GM20431 (cell line): Measurements from ENCODE around the gene ARGLU1.

Experiments used
- in situ Hi-C: fragments of 300-500 bp; cut with MseI, MboI; formaldehyde crosslinking; loops from one replicate; pipeline ENCODE4 v1.15.0; 2020; ENCODE audit warnings: low sequenced_read_pairs; ENCODE audit not compliant: unreplicated experiment

Gene ARGLU1

GRCh38 chr13:106588367-106588766, 20.4 kb upstream of the ARGLU1 start:
- in situ Hi-C loops = no loop called here

- in situ Hi-C loops = no loop called here
Observed at GRCh38 chr13:106587787-106588186, 19.9 kb upstream of the ARGLU1 start.

- in situ Hi-C loops = no loop called here
Observed at GRCh38 chr13:106586648-106587166, 18.8 kb upstream of the ARGLU1 start.

DNA sequence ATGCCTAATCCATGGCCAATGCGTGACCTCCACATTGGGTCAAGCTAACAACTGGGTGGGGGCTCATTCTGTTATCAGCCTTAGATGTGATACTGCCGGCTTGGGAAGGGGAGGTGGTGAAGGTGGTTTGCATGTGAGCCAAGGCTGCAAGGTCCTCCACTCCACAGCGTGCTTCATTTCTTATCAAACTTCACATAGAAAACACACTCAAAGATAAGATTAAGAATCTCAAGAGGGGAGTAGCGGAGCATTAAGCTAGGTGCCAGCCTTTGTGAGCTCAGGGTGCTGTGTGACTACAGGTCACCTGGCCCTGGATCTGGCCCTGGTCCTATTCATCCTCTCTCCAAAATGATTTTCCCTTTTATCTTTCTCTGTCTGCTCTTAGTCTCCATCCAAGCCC, 13.3 kb upstream of the ARGLU1 start:
- in situ Hi-C loops = no loop called here

GRCh38 chr13:106575896-106576295, 8.0 kb upstream of the ARGLU1 start:
- in situ Hi-C loops = no loop called here

DNA sequence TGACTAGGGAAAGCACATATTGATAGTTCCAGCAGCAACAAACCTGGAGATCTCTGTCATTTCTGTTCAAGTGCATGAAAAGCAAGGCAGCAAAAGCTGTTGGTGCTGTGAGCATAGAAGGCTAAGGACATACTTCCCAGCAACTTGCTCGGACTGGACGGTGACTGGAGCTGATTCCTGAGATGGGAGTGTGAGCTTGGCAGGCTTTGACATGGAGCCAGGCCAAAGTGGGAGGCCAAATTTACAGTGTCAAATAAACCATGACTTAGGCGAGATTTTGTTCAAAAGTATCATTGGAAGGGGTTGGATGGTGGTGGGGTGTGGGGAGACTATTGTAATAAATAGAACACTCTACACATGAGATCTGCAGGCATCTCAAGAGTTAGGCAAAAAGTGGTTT, 5.9 kb upstream of the ARGLU1 start:
- in situ Hi-C loops = no loop called here

DNA sequence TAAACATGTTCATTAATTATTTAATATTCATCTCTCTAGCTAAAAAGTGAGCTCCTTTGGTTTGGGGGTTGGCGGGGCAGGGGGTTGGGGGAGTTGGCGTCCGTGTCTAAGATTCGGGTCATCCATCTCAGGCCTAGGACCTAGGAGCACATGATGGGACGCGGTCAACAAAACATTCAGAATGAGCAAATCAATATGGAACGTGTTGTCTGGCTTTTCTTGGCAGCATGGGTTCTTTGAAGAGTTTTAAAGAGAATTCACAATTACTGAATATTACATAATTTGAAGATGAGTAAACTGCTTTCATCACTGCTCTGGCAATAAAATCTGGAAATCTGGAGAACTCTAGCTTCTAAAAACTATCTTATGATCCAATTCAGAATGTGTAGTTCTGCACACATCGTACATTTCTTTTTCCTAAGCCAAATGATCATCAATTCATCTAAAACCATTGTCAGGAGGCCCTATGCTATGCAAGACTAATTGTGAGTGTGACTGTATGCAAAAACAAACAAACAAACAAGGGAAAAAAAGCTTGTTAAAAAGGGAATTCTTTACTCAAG, 5.4 kb upstream of the ARGLU1 start:
- in situ Hi-C loops = no loop called here

DNA sequence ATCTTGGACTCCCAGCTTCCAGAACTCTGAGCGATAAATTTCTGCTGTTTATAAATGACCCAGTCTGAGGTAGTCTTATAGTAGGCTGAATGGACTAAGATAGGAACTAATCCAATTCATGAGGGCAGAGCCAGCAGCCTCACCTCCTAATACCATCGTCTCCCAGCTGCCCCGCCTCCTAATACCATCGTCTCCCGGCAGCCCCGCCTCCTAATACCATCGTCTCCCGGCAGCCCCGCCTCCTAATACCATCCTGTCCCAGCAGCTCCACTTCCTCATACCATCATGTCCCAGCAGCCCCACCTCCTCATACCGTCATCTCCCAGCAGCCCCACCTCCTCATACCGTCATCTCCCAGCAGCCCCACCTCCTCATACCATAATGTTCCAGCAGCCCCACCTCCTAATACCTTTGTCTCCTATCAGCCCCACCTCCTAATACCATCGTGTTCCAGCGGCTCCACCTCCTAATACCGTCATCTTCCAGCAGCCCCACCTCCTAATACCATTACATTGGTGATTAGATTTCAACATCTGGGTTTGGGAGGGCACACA, 2.4 kb upstream of the ARGLU1 start:
- in situ Hi-C loops = no loop called here

DNA sequence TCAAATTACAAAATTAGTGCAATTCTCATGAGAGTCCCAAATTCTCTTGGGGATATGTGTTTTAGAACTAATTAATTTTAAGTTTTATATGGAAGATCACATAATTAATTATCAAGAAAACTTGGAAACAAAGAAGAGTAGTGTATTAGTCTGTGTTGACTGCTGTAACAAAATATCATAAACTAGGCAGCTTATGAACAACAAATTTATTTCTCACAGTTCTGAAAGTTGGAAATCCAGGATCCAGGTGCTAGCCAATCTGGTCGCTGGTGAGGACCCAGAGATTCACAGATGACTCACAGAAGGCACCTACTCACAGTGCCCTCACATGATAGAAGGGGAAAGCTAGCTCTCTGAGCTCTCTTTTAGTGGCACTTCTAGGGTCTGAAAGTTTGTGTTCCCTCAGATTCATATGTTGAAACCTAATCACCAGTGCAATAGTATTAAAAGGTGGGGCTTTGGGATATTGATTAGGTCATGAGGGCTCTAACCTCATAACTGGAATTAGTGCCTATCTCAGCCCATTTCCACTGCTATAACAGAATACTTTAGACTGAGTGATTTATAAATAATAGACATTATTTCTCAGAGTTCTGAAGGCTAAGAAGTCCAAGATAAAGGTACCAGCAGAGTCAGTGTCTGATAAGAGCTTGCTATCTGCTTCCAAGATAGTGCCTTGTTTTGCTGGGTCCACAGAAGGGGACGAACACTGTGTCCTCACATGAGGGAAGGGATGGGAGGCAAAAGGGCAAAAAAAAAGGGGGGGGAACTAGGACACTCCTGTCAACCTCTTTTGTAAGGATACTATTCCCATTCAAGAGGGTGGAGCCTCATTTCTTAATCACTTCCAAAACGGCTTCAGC, 1.5 kb upstream of the ARGLU1 start:
- in situ Hi-C loops = no loop called here

DNA sequence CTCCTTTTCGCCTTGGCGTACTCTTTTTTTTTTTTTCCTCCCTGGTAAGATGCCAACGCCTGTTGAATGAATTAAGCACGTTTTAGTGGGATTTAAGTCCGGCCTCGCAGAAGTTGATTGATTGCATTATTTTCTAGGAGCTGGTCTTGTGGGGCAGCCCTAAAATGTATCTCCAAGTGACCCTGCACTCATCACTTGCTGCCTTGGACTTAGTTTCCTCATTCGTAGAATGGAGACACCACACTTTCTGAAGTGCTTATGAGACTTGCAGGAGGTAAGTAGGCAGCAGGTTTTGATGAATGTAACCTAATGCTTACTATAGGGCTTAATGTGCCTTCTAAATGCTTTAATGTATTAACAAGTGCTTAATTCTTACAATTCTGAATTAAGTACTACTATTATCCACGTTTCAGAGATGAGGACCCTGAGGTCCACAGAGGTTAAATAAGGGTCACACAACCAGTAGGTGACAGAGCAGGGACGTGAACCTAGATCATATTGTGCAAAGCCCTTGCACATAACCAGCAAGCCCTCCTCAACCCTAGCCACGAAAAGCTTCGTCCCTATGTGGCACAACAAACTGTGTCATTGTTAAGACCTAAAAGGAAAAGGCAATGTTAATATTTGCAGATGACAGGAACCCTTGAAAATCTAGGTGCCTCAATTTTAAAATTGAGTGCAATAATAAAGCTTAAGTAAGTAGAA, 514 bp upstream of the ARGLU1 start:
- in situ Hi-C loops = no loop called here

DNA sequence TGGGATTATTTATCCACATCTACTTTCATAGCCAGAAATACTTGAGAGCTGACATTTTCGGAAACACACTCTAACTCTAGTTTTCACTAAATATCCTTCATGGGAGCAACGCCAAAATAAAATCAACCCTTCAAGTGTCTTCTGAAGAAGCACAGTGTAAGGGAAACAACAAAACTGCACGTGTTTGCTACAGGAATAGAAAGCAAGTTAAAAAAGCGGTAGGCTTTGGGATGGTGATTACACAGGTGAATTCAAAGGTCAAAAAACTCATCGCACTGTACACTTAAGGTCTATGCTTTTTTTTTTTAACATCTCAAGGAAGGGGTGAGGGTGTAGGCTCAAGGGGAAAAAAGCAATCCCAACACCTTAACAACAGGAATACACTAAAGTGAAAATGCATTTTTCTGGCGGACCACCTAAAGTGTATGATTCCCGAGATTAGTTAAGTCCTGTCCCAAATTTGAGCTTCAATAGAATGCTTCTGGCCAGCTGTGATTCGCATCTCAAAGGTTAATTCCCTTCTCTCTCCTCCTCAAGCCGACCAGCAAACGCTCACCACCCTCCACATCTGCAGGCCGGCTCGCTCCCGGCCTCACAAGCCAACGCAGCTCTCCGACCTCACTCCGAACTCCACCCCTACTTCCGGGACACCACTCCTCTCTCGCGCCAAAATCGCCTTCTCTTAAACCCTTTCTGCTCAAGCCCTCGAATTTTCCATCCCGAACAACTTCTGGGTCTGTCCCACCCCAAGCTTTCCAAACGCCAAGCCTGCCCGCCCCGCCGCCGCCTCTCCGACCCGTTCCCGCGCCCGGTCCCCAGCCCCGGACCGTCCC, 1.1 kb downstream of the ARGLU1 start:
- in situ Hi-C loops = no loop called here

GRCh38 chr13:106565127-106565775, 2.7 kb downstream of the ARGLU1 start:
- in situ Hi-C loops = no loop called here

- in situ Hi-C loops = no loop called here
Observed at GRCh38 chr13:106562301-106562700, 5.6 kb downstream of the ARGLU1 start.

DNA sequence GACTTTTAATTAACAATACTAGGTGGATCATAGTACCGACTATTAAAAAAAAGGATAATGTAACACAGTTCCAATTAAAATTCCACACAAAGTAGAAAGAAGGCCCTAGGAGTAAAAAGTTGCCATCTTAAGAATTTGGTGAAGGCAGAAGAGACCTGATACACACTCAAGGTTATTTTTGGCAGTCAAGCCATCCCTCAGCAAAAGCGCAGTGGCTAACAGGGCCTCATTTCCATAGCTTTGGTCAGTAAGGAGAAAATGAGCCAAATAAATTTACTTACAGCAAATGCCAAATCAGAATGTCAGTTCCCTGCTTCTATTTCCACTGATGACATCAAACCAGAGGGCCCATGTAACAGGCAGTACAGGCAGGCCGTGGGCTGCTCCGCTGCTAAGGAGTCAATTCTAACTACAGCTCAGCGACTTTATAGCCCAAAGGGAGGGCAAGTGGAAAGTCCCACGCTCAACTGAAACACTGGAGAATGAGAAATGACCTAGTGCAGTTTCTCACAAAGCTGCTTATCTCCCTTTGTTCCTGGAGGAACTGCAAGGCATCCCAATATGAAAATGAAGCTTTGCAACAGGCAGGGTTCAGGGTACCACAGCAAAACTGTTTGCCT, 6.3 kb downstream of the ARGLU1 start:
- in situ Hi-C loops = no loop called here

GRCh38 chr13:106560821-106561220, 7.1 kb downstream of the ARGLU1 start:
- in situ Hi-C loops = no loop called here

- in situ Hi-C loops = no loop called here
Observed at GRCh38 chr13:106558527-106558926, 9.4 kb downstream of the ARGLU1 start.

GRCh38 chr13:106555631-106556328, 12.2 kb downstream of the ARGLU1 start:
- in situ Hi-C loops = no loop called here

GRCh38 chr13:106551751-106552150, 16.2 kb downstream of the ARGLU1 start:
- in situ Hi-C loops = no loop called here
